NCI-H2107 (cell line): ENCODE measurements around the gene TMEM63C.
A peak's percentile ranks its signal among the peaks of the same experiment; 100 is the strongest.
"Not testable (repeated sequence)": the region's sequence is repeated elsewhere in the genome, so short reads cannot be mapped to it uniquely, and the experiment has no call there.

ENCODE experiments used
- DNase-seq: peaks from one replicate; lab custom pipeline; 2025; lab: John Stamatoyannopoulos, UW

TMEM63C gene

GRCh38 chr14:77276295-77276935 lies 94.8 kb downstream of the TMEM63C start:
- no peak for DNase-seq

DNA sequence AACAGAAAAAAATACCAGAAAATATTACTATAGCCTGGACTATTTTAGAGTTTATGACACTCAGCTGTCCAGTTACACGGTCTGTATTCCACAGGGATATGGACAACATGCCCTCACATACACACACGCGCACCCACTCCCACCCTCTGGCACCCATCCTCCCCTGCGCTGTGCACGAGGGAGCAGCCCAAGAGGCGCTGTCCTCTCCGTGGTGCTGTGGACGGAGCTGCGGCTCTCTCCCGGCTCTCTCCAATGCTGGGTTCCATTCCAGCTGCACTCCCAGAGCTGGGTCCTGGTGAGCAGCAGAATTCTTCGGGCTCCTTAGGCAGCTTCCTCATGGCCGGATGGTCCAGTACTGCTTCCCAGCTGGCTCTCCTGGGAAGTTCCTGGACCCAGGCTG lies 95.4 kb downstream of the TMEM63C start:
- DNase-seq, result no peak

DNA sequence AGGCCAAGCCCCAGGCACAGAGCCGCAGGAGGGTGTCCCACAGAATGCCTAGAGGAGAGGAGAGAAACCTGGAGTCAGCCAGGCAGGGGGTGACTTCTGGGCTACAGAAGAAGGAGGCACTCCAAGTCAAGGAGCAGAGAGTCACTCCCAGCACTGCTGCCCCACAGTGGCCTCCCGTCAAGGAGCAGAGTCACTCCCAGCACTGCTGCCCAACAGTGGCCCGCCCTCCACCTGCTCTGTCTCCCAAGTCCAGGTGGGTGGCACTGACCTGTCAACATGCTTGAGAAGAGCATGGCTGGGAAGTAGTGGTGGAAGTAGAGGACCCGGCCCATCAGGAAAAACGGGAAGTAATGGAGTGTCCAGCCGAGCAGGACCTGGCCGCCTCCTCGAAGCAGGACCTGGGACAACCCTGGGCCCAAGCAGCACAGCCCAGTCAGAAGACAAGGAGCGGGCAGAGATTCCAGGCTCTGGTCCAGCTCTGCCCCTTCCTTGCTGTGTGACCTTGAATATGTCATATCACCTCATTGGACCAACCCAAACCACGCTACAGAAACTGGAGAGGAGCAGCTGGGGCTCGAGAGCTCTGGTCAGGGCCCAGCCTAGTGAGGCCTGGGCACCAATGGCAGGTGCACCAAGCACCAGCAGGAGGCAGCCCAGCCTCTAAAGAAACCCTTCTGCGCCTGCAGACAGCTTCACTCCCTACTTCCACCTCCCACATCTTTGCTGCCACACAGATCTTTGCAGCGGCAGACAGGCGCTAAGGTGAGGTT lies 97.0 kb downstream of the TMEM63C start:
- DNase-seq, result no peak

GRCh38 chr14:77279719-77280118 lies 98.1 kb downstream of the TMEM63C start:
- DNase-seq, result no peak

- DNase-seq, result not testable (repeated sequence)
Measured at GRCh38 chr14:77280921-77281320, 99.3 kb downstream of the TMEM63C start.

DNA sequence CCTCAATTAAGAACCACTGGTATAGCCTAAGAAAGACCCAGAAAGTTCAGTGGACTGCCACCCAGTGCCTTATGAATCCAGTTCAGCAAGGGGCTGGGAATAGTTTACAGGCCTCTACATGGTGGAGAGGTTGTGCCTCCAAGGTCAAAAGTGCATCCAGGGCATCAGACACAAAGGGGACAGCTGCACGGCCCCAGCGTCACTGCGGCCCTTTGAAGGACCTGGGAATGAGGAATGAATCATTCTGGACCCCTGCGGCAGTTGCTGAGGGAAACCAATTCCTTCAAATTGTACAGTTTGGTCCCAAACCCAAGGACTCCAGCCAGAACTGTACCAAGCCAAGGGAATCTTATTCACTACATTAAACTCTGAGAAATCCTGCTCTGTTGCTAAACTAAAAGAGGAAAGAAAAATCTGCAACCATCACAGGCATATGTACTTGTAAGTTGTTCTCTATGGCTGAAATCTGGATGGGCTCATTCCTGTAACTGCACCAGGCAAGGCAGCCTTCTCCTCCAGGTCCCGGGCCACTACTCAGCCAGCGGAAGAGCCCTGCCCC lies 100.3 kb downstream of the TMEM63C start:
- DNase-seq, result no peak

- no peak for DNase-seq
Measured at GRCh38 chr14:77284066-77284465, 102.5 kb downstream of the TMEM63C start.

DNA sequence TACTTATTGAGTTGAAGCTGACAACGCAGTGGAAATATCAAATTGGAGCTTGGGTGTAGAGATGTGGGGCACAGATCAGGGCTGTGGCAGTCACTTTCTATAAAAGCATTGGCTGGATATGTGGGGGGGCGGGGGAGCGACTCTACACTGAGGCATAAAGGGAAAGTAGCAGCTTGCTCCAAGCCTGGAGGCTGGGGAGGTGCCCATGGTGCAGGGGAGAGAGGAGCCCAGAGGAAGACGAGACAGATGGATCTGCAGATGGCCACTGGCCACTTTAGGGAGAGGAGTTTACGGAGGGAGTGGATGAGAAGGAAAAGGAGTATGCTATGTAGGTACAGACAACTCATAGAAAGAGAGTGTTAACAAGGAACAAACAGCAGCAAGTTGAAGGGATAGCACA lies 102.9 kb downstream of the TMEM63C start:
- DNase-seq, result no peak

- DNase-seq, result no peak
Measured at GRCh38 chr14:77286576-77286975, 105.0 kb downstream of the TMEM63C start.

DNA sequence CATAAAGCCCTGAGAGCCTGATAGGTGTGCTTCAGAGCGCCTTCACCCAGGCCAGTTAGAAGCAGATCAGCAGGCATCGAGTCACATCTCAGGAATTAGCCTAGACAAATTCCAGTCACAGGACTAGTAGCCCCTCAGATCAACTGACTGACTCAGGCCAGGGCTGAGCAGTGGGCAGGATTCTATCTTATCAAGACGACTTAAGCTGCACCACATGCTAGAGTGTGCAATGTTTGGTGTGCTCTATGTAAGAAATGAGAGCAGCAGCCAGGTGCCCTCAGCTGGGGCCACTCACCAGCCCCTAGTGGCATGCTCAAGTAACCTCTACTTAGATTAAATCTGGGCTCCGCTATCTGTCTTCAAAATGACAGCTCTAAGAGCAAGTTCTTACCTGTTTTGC lies 109.1 kb downstream of the TMEM63C start:
- DNase-seq, result no peak

- no peak for DNase-seq
Measured at GRCh38 chr14:77296155-77296554, 114.6 kb downstream of the TMEM63C start.

GRCh38 chr14:77296906-77297305 lies 115.3 kb downstream of the TMEM63C start:
- DNase-seq, result no peak

DNA sequence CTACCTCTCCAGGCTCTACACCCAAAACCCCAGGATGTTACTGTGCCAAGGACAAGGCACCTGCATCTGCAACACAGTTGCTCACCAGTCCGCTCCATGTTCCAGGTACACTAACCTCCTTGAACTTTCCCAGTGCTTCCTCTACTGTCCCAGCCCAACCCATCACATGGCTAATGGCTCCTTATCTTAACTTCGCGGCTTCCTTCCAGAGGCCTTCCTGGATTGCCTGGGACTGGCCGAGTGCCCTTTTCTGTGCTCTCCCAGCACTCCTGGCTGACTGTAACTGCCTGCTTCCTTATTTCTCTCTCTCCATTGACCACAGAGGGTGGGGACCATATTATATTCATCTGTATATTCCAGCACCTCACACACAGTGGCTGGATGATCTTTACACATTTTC lies 118.2 kb downstream of the TMEM63C start:
- DNase-seq, result no peak

DNA sequence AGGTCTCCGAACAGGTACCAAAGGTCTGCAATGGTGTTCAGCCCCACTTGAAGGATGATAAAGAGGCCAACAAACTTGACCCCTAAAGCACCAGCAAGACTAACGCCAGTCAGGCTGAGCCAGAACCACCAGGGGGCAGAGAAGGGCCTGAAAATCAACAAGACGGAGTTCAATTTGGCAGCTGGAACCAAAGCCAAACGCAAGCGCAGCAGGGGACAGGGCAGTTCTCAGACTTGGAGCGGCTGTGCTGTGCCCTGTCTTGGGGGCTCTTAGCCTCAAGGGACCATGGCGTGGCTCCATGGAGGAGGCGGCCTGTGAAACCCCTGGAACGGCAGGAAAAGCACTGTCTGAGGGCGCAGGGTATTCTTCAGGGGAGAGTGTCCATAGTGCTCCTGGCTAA lies 119.5 kb downstream of the TMEM63C start:
- peak; percentile 69 for DNase-seq

DNA sequence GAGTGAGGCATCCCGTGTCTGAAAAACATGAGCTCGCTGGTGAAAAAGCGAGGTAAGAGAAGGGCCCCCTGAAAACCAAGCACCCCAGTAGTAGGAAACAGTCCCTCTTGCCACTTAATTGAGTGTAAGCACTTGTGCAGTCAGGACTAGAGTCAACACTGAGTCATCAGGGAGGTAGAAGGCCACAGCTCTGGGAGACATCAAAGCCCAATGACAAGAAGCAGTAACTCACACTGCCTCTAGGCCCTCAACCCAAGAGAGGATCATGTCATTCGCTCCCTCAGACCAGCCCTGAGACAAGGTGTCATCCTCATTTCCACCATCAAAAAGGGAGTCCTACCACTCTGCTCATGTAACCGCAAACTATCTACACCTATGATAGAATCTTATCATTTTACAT lies 121.3 kb downstream of the TMEM63C start:
- DNase-seq, result peak; percentile 31

DNA sequence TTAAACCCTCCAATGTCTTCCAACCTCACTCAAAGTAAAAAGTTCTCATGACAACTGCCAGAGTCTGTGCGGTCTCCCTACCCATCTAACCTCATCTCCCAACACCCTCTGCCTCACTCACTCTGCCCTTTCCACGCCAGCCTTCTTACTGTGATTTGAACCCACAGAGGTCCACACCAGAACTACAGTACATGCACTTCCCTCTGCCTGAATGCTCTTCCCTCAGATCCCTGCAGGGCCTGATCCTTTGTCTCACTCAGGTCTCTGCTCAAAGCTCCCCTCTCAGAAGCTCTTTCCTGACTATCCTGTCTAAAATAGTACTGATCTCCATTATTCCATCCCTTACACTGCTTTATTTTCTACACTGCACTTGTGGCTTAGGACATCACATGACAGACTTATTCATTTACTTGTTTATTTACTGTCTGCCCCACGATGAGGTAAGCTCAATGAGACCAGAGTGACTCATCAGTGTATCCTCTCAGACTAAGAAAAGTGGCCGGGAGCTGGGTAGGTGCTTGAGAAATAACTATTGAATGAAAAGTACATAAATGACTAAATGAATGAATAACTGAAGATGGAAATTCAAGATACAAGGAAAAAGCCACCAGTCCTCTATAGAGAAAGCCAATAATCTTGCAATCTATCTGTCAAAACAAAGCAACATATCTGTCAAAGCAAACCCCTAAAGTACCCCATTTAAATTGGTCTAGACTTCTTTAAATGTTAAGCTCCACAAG lies 122.0 kb downstream of the TMEM63C start:
- DNase-seq, result peak; percentile 76

DNA sequence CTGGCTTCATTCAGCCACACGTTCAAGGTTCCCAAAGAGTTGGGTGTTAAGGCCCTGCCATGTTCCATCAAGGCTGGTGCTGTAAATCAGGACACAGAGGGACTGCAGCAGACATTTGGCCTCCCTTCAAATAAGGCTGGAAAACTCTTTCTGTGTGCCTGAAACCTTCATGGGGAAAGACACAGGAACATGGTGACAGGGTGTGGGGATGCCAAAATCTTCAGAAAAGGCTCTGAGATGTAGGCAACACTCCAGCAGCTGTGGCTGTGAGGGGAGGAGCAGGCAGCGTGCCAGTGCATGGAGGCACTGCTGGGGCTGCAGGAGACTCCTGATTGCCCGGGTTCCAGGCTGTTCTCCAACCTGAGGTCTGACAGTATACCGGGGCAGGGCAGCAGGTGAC lies 124.1 kb downstream of the TMEM63C start:
- no peak for DNase-seq

DNA sequence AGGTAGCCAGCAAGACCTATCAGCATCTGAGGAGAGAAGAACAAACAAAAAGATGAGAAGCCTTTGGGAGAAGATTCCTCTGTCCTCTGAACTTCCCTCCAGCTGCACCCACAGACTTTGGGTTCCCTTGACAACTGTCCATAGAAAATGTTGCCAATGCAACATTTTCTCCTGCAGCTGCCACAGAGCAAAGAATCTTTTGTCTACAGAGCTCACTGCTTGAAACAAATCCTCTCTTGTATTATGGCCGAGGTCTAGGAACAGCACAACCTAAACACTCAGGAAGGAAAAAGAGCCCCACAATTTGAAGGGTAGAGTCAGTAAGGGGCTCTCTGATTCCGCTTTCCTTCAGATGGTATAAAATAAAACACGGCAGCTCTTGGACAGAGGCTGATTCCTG lies 124.8 kb downstream of the TMEM63C start:
- no peak for DNase-seq

DNA sequence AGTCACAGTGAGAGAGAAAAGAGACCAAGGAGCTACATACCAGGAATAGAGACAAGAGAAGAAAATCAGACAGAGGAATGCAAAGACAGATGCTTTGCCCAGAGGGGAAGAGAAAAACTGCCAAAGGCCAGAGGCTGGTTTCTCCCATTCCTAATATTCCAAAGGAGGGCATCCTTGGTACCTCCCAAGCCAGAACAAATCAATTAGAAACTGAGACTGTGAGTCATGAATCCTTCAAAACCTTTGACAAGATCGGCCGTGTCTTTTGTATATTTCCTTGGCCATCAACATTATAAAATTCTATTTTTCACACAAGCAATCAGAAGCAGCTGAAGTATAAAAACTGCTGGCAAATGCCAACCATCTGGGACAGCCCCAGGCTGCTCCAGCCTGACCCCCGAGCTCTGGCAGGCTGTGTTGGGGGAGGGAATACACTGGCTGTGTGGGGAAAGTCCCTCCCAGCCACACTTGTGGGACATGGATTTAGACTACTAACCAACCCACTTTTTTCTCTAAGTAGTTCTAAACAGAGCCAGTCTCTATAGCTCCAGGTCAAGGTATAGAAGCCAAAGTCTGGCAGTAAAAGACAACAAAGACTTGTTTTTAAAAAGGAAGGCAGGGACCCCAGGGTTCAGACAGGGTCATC lies 125.4 kb downstream of the TMEM63C start:
- DNase-seq, result no peak
